Stimulated activated naive B cell treated with anti-CD40 and anti-IgM and Interleukin-4, amounts not matched to agents 10 μg/mL and 1 μg/mL and 100 μg/mL, for 72 hours (primary cell): Measurements from ENCODE around the gene SPNS1.
"Not testable (repeated sequence)": the region's sequence is repeated elsewhere in the genome, so short reads cannot be mapped to it uniquely, and the experiment has no call there.

Experiments used
- ATAC-seq, 2 donors: fragments of 150-1000 bp; cut with Tn5 transposase; replicated peaks; 2 replicates each; pipeline ENCODE4 v1.10.0; 2021; ENCODE audit warnings: moderate library complexity in 1 of 2
- DNase-seq: peaks from one replicate; pipeline ENCODE4 v3.0.0; 2021
- H3K27ac Mint-ChIP-seq: one replicate; pipeline ENCODE4 v1.8.0; 2022; ENCODE audit warnings: mild to moderate bottlenecking, mixed read lengths
- H3K27me3 Mint-ChIP-seq, 2 donors: one replicate each; pipeline ENCODE4 v1.8.0; 2022; ENCODE audit warnings: mixed read lengths in 2 of 2
- H3K36me3 Mint-ChIP-seq, 2 donors: one replicate each; pipeline ENCODE4 v1.8.0; 2022; ENCODE audit warnings: mixed read lengths in 2 of 2, mild to moderate bottlenecking in 1 of 2
- H3K4me1 Mint-ChIP-seq, 2 donors: one replicate each; pipeline ENCODE4 v1.8.0; 2022; ENCODE audit warnings: mixed read lengths in 2 of 2, mild to moderate bottlenecking in 1 of 2
- H3K4me3 Mint-ChIP-seq, 2 donors: one replicate each; pipeline ENCODE4 v1.8.0; 2022; ENCODE audit warnings: mild to moderate bottlenecking in 2 of 2, mixed read lengths in 2 of 2, moderate library complexity in 1 of 2
- H3K9me3 Mint-ChIP-seq, 2 donors: one replicate each; pipeline ENCODE4 v1.8.0; 2022; ENCODE audit warnings: mixed read lengths in 2 of 2, mild to moderate bottlenecking in 1 of 2

Gene SPNS1

DNA sequence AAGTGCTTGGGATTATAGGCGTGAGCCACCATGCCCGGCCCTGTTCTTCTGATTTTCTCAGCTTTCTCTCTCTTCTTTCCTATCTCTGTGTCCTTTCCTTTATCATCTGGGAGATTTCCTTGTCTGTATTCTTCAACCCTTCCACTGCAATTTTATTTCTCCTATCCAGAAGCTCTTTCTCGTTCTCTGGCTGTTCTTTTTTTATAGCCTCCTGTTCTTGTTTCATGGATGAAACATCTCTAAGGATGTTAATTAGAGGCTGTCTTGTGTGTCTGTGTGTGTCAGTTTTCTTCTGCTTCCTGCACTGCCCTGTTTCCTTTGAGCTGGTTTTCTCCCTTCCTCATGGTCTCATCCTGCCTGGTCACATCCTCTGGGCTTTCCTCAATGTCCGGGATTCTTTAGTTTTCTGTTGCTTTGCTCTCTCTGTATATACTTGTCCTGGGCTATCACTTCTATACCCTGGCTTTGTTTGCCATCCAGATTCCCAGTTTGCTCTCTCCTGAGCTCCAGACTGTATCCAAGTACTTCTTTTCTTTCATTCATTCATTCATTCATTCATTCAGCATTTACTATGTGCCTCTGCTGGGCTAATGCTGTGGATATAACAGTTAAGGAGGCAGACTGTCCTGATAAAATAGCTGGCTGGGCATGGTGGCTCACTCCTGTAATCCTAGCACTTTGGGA is 12.7 kb downstream of the SPNS1 start:
- Mint-ChIP-seq H3K27me3 (no peaks in the 10 kb centered on the region), H3K4me1 (peaks cover 13 to 26% of the 10 kb centered on the region in 2 donors), H3K9me3 (peaks cover 4 to 7% of the 10 kb centered on the region in 2 donors), H3K4me3 (no peak overlapping the region), H3K27ac (no peak overlapping the region), H3K36me3 (peaks cover 66 to 71% of the 10 kb centered on the region in 2 donors)
- DNase-seq = no peak
- no peak for ATAC-seq

- peaks cover 8 to 12% of the 10 kb centered on the region in 2 donors for H3K4me1 Mint-ChIP-seq
- peaks cover 4 to 7% of the 10 kb centered on the region in 2 donors for H3K9me3 Mint-ChIP-seq
- H3K4me3 Mint-ChIP-seq = no peak overlapping the region
- H3K27me3 Mint-ChIP-seq = no peaks in the 10 kb centered on the region
- ATAC-seq (no peak), DNase-seq (no peak)
- peak overlapping the region; percentile 51 for H3K27ac Mint-ChIP-seq
- peaks cover 46 to 50% of the 10 kb centered on the region in 2 donors for H3K36me3 Mint-ChIP-seq
Measured at GRCh38 chr16:28989363-28989762, 14.8 kb downstream of the SPNS1 start.

- no peaks in the 10 kb centered on the region for H3K27me3 Mint-ChIP-seq
- H3K4me3 Mint-ChIP-seq = no peak overlapping the region
- DNase-seq = no peak
- no peak overlapping the region for H3K27ac Mint-ChIP-seq
- H3K36me3 Mint-ChIP-seq = peaks cover 40 to 44% of the 10 kb centered on the region in 2 donors
- ATAC-seq = no peak
- peaks cover 2 to 3% of the 10 kb centered on the region in 2 donors for H3K4me1 Mint-ChIP-seq
- peaks cover 4 to 7% of the 10 kb centered on the region in 2 donors for H3K9me3 Mint-ChIP-seq
Measured at GRCh38 chr16:28990375-28991040, 15.9 kb downstream of the SPNS1 start.

- Mint-ChIP-seq H3K27me3 (no peaks in the 10 kb centered on the region), H3K36me3 (peaks cover 30 to 33% of the 10 kb centered on the region in 2 donors), H3K4me1 (no peaks in the 10 kb centered on the region), H3K27ac (no peak overlapping the region), H3K4me3 (no peak overlapping the region), H3K9me3 (peaks cover 4 to 7% of the 10 kb centered on the region in 2 donors)
- DNase-seq (no peak), ATAC-seq (no peak)
Measured at GRCh38 chr16:28991687-28992086, 17.1 kb downstream of the SPNS1 start.

- no peak overlapping the region for H3K4me3 Mint-ChIP-seq
- no peaks in the 10 kb centered on the region for H3K4me1 Mint-ChIP-seq
- ATAC-seq (no peak), DNase-seq (no peak)
- H3K9me3 Mint-ChIP-seq = peaks cover 0 to 1% of the 10 kb centered on the region in 2 donors
- H3K27ac Mint-ChIP-seq = no peak overlapping the region
- peaks cover 23 to 26% of the 10 kb centered on the region in 2 donors for H3K36me3 Mint-ChIP-seq
- H3K27me3 Mint-ChIP-seq = no peaks in the 10 kb centered on the region
Measured at GRCh38 chr16:28992496-28992895, 17.9 kb downstream of the SPNS1 start.

- H3K4me3 Mint-ChIP-seq = no peak overlapping the region
- DNase-seq = no peak
- no peak for ATAC-seq
- peaks cover 8 to 9% of the 10 kb centered on the region in 2 donors for H3K27me3 Mint-ChIP-seq
- H3K4me1 Mint-ChIP-seq = peaks cover 9 to 10% of the 10 kb centered on the region in 2 donors
- no peaks in the 10 kb centered on the region for H3K36me3 Mint-ChIP-seq
- no peaks in the 10 kb centered on the region for H3K9me3 Mint-ChIP-seq
- H3K27ac Mint-ChIP-seq = no peak overlapping the region
Measured at GRCh38 chr16:28998837-28999236, 24.3 kb downstream of the SPNS1 start.

- DNase-seq (no peak), ATAC-seq (no peak)
- Mint-ChIP-seq H3K9me3 (no peaks in the 10 kb centered on the region), H3K4me3 (no peak overlapping the region), H3K27me3 (peaks cover 9 to 11% of the 10 kb centered on the region in 2 donors), H3K27ac (peak overlapping the region; percentile 9), H3K36me3 (no peaks in the 10 kb centered on the region), H3K4me1 (peaks cover 9 to 10% of the 10 kb centered on the region in 2 donors)
Measured at GRCh38 chr16:28999577-28999976, 25.0 kb downstream of the SPNS1 start.

DNA sequence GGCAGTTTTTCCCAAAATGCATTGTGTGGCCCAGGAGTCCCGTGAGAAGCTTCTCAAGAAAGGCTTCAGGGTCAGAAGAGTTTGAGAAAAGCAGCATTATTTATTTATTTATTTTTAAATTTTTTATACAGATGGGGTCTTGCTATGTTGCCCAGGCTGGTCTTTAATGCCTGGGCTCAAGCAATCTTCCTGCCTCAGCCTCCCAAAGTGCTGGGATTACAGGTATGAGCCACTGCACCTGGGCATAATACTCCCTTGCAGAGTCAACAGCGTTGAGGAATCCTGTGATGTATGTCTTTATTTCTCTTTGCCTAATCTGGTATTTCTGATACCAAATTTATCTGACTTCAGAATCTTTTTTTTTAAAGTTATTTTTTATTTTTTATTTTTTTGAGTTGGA is 25.4 kb downstream of the SPNS1 start:
- ATAC-seq (no peak), DNase-seq (no peak)
- Mint-ChIP-seq H3K4me1 (peaks cover 9 to 10% of the 10 kb centered on the region in 2 donors), H3K36me3 (no peaks in the 10 kb centered on the region), H3K27me3 (peaks cover 9 to 16% of the 10 kb centered on the region in 2 donors), H3K9me3 (no peaks in the 10 kb centered on the region), H3K27ac (no peak overlapping the region), H3K4me3 (no peak overlapping the region)

DNA sequence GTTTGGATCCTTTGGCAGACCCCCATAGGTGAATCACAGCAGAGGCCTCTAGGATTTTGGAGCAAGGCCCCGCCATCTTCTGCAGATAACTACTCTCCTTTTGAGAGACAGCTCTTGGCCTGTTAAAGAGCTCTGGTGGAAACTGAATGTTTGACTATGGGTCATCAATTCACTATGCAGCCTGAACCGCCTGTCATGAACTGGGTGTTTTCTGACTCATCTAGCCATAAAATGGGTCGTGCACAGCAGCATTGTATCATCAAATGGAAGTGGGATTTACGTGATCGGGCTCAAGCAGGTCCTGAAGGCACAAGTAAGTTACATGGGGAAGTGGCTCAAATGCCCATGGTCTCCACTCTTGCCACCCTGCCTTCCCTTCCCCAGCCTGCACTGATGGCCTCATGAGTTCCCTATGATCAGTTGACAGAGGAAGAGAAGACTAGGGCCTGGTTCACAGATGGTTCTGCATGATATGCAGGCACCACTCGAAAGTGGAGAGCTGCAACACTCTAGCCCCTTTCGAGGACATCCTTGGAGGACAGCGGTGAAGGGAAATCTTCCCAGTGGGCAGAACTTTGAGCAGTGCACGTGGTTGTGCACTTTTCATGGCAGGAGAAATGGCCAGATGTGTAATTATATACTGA is 30.0 kb downstream of the SPNS1 start:
- not testable (repeated sequence) for H3K4me3 Mint-ChIP-seq, H3K4me1 Mint-ChIP-seq, H3K36me3 Mint-ChIP-seq, ATAC-seq, DNase-seq, H3K9me3 Mint-ChIP-seq, H3K27ac Mint-ChIP-seq
- H3K27me3 Mint-ChIP-seq = peaks cover 23 to 48% of the 10 kb centered on the region in 2 donors

GRCh38 chr16:29007730-29008593 is 33.4 kb downstream of the SPNS1 start:
- Mint-ChIP-seq H3K27me3 (peaks cover 17 to 40% of the 10 kb centered on the region in 2 donors), H3K27ac (no peak overlapping the region), H3K9me3 (no peaks in the 10 kb centered on the region), H3K4me3 (no peak overlapping the region), H3K36me3 (no peaks in the 10 kb centered on the region), H3K4me1 (peaks cover 6 to 8% of the 10 kb centered on the region in 2 donors)
- ATAC-seq (peak in 1 of 2 donors; percentile 39), DNase-seq (no peak)

DNA sequence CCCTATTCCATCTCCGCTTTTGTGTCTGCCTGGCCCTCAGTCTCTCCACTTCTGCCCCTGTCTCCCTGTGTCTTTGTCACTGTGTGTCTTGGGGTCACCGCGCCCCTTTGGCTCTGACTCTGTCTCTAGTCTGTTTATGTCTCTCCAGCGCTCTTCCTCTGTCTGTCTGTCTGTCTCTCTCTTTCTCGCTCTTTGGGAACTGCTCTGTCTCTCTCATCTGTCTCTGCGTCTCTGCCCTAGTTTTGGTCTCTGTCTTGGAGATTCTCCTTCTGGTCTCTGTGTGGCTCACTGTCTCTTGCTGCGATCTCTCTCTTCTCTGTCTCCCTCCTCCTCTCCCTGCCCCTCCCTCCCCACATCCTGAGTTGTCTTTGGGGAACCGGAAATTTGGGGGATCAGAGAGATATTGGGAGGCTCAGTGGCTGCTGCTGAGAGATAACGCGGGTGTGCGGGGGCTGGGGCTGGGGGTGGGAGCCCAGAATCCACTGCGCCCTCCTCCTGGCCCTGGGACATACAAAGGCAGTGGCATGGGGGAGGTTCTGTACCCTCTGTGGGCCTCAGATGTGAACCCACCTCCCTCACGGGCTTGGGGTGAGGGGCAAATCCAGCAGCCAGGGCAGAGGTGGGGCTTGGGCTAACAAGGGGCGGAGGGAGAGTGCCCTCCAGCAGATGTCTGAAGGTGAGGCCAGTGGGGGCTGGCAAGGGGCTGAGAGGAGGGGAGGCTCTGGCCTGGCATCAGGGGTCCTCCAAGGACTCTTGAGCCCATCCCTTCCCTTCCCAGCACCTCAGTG is 34.7 kb downstream of the SPNS1 start:
- no peak for ATAC-seq
- peaks cover 6 to 8% of the 10 kb centered on the region in 2 donors for H3K4me1 Mint-ChIP-seq
- H3K4me3 Mint-ChIP-seq = no peak overlapping the region
- no peak overlapping the region for H3K27ac Mint-ChIP-seq
- H3K36me3 Mint-ChIP-seq = no peaks in the 10 kb centered on the region
- no peaks in the 10 kb centered on the region for H3K9me3 Mint-ChIP-seq
- H3K27me3 Mint-ChIP-seq = peaks cover 14 to 40% of the 10 kb centered on the region in 2 donors
- no peak for DNase-seq

DNA sequence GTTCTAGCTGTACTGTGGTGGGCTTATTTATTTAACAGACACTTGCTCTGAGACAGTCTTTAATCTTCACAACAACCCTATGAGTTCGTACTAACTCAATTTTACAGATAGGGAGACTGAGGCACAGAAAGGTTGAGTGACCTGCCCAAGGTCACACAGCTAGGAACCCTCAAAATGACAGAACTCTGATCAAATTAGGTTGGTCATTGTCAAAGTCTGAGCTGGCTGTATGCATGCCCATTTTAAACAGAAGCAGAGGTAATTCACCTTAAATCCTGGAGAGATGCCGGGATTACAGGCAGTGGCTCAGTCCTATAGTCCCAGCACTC is 35.2 kb downstream of the SPNS1 start:
- peaks cover 6 to 11% of the 10 kb centered on the region in 2 donors for H3K4me1 Mint-ChIP-seq
- H3K4me3 Mint-ChIP-seq = no peak overlapping the region
- H3K36me3 Mint-ChIP-seq = no peaks in the 10 kb centered on the region
- DNase-seq = no peak
- ATAC-seq = no peak
- peaks cover 14 to 34% of the 10 kb centered on the region in 2 donors for H3K27me3 Mint-ChIP-seq
- H3K27ac Mint-ChIP-seq = no peak overlapping the region
- H3K9me3 Mint-ChIP-seq = peaks cover 0 to 3% of the 10 kb centered on the region in 2 donors

GRCh38 chr16:29011112-29011511 is 36.5 kb downstream of the SPNS1 start:
- no peak for ATAC-seq
- no peak for DNase-seq
- no peak overlapping the region for H3K27ac Mint-ChIP-seq
- H3K4me1 Mint-ChIP-seq = peaks cover 6 to 11% of the 10 kb centered on the region in 2 donors
- H3K4me3 Mint-ChIP-seq = no peak overlapping the region
- peaks cover 0 to 3% of the 10 kb centered on the region in 2 donors for H3K9me3 Mint-ChIP-seq
- peaks cover 14 to 24% of the 10 kb centered on the region in 2 donors for H3K27me3 Mint-ChIP-seq
- H3K36me3 Mint-ChIP-seq = no peaks in the 10 kb centered on the region
